Mesodermal cell (in vitro differentiated cells): ENCODE data around the gene HEPHL1.

Experiments used
- H3K27ac ChIP-seq: 2 replicates; pipeline ENCODE4 v1.7.0; 2013; ENCODE audit warnings: mild to moderate bottlenecking, low read depth, low read length, moderate library complexity; ENCODE audit not compliant: severe bottlenecking
- H3K36me3 ChIP-seq: 2 replicates; pipeline ENCODE4 v1.7.1; 2013; ENCODE audit warnings: mild to moderate bottlenecking, low read length, moderate library complexity; ENCODE audit not compliant: control insufficient read depth, insufficient read depth
- H3K4me1 ChIP-seq: one replicate; pipeline ENCODE4 v1.7.1; 2013; ENCODE audit warnings: mild to moderate bottlenecking, low read length; ENCODE audit not compliant: insufficient read depth, control insufficient read depth, poor library complexity, severe bottlenecking
- H3K4me3 ChIP-seq: 2 replicates; pipeline ENCODE4 v1.7.0; 2013; ENCODE audit warnings: low read length, control low read depth, mild to moderate bottlenecking; ENCODE audit not compliant: insufficient read depth, poor library complexity, severe bottlenecking; ENCODE audit errors: extremely low read depth
- H3K9me3 ChIP-seq: 2 replicates; pipeline ENCODE4 v1.7.1; 2013; ENCODE audit warnings: mild to moderate bottlenecking, low read length, moderate library complexity; ENCODE audit not compliant: control insufficient read depth
- WGBS, 2 experiments: methylation state at CpG; one replicate each; pipeline ENCODE4 v1.1.5; 2013; ENCODE audit warnings: missing lambda C conversion rate in 2 of 2; ENCODE audit not compliant: insufficient coverage in 2 of 2; 5-methylcytosine and 5-hydroxymethylcytosine counted together

HEPHL1 gene

GRCh38 chr11:94140154-94140655 is 119.1 kb downstream of the HEPHL1 start:
- H3K27ac ChIP-seq = no peak overlapping the region
- no peak overlapping the region for H3K4me3 ChIP-seq
- peaks cover 41% of the 10 kb centered on the region for H3K4me1 ChIP-seq

GRCh38 chr11:94141511-94142307 is 120.6 kb downstream of the HEPHL1 start:
- no peaks in the 10 kb centered on the region for H3K9me3 ChIP-seq
- peak overlapping the region; percentile 78 for H3K27ac ChIP-seq
- peaks cover 28% of the 10 kb centered on the region for H3K4me1 ChIP-seq
- H3K4me3 ChIP-seq = no peak overlapping the region
- 81 to 88% methylated on average over 5 to 10 of the region's 12 CpGs for WGBS, 2 experiments
- no peaks in the 10 kb centered on the region for H3K36me3 ChIP-seq

More at GRCh38 chr11:94140154-94140655, 119.1 kb downstream of the HEPHL1 start:
- Histone ChIP-seq H3K36me3 (no peaks in the 10 kb centered on the region), H3K9me3 (no peaks in the 10 kb centered on the region)
- WGBS, 2 experiments = 100% methylated on average over 1 of the region's 2 CpGs

- no peak overlapping the region for H3K4me3 ChIP-seq
- H3K4me1 ChIP-seq = peaks cover 28% of the 10 kb centered on the region
- no peaks in the 10 kb centered on the region for H3K36me3 ChIP-seq
- WGBS, 2 experiments = 79 to 94% methylated on average over 5 to 6 of the region's 7 CpGs
- H3K27ac ChIP-seq = peak overlapping the region; percentile 78
- no peaks in the 10 kb centered on the region for H3K9me3 ChIP-seq
Measured at GRCh38 chr11:94142308-94143281, 121.4 kb downstream of the HEPHL1 start.

- WGBS, 2 experiments = 95 to 100% methylated on average over 2 to 3 of the region's 3 CpGs
- Histone ChIP-seq H3K9me3 (no peaks in the 10 kb centered on the region), H3K36me3 (no peaks in the 10 kb centered on the region), H3K4me3 (no peak overlapping the region), H3K27ac (no peak overlapping the region), H3K4me1 (peaks cover 28% of the 10 kb centered on the region)
Measured at GRCh38 chr11:94144216-94144615, 123.1 kb downstream of the HEPHL1 start.

- Histone ChIP-seq H3K27ac (no peak overlapping the region), H3K4me1 (peaks cover 26% of the 10 kb centered on the region), H3K36me3 (no peaks in the 10 kb centered on the region), H3K9me3 (no peaks in the 10 kb centered on the region), H3K4me3 (no peak overlapping the region)
- whole genome bisulfite sequencing, 2 experiments = no CpG with 5 or more reads among the region's 1 CpG
Measured at GRCh38 chr11:94144664-94145063, 123.5 kb downstream of the HEPHL1 start.

- Histone ChIP-seq H3K27ac (no peak overlapping the region), H3K9me3 (no peaks in the 10 kb centered on the region), H3K4me3 (no peak overlapping the region), H3K36me3 (no peaks in the 10 kb centered on the region), H3K4me1 (peaks cover 25% of the 10 kb centered on the region)
- WGBS, 2 experiments = no CpG with 5 or more reads among the region's 2 CpGs
Measured at GRCh38 chr11:94145431-94145830, 124.3 kb downstream of the HEPHL1 start.

GRCh38 chr11:94145916-94146315 is 124.8 kb downstream of the HEPHL1 start:
- Histone ChIP-seq H3K36me3 (no peaks in the 10 kb centered on the region), H3K9me3 (no peaks in the 10 kb centered on the region), H3K4me1 (peaks cover 25% of the 10 kb centered on the region), H3K4me3 (no peak overlapping the region), H3K27ac (no peak overlapping the region)
- WGBS, 2 experiments = 93 to 95% methylated on average over 3 of the region's 4 CpGs

DNA sequence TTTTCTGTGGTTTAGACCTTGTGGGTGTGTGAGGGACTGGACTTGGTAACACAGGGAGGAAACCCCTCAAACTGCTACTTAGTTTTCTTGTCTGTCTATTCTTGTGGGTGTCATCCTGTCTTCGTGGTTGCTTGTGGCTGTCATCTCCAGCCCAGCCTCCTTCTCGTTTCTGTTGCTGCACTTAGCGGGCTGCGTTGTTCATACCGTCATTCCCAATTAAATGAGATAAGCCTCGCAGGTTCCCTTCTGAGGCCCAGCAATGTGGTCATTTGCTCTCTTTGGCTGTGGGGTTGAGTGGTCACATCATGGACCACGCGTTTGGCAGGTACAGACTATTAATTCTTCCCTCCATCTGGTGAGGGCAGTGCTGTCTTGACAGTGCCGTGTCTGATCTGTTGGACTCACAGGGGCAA is 126.3 kb downstream of the HEPHL1 start:
- Histone ChIP-seq H3K27ac (no peak overlapping the region), H3K4me3 (no peak overlapping the region), H3K4me1 (peaks cover 26% of the 10 kb centered on the region), H3K9me3 (no peaks in the 10 kb centered on the region), H3K36me3 (no peaks in the 10 kb centered on the region)
- WGBS, 2 experiments = 82 to 88% methylated on average over 7 to 8 of the region's 9 CpGs

DNA sequence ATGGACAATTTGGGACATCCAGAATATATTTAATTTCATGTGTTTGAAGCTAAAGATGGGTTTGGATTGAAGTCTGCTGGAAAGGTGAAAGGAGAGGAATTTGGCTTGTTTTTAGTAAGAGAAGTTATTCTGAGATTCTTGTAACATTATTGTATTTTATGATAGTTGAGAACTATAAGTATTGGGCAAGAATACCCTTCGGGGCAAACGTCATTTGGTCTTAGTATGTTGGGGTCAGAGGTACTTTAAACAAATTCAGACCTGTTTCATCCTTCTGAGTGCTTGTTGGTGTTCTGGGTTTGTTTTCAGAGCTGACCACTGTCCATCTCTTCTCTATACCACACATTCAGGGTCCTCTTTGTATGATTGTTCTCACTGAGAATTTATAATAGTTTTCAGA is 127.0 kb downstream of the HEPHL1 start:
- Histone ChIP-seq H3K36me3 (no peaks in the 10 kb centered on the region), H3K9me3 (no peaks in the 10 kb centered on the region), H3K27ac (no peak overlapping the region), H3K4me1 (peaks cover 26% of the 10 kb centered on the region), H3K4me3 (no peak overlapping the region)
- no CpG with 5 or more reads among the region's 2 CpGs for WGBS, 2 experiments

GRCh38 chr11:94149431-94150017 is 128.4 kb downstream of the HEPHL1 start:
- H3K4me3 ChIP-seq = no peak overlapping the region
- H3K36me3 ChIP-seq = peaks cover 5% of the 10 kb centered on the region
- H3K9me3 ChIP-seq = no peaks in the 10 kb centered on the region
- 82 to 90% methylated on average over 3 of the region's 3 CpGs for WGBS, 2 experiments
- no peak overlapping the region for H3K27ac ChIP-seq
- peaks cover 31% of the 10 kb centered on the region for H3K4me1 ChIP-seq
